ENCODE results near the gene COL9A3.

DNA sequence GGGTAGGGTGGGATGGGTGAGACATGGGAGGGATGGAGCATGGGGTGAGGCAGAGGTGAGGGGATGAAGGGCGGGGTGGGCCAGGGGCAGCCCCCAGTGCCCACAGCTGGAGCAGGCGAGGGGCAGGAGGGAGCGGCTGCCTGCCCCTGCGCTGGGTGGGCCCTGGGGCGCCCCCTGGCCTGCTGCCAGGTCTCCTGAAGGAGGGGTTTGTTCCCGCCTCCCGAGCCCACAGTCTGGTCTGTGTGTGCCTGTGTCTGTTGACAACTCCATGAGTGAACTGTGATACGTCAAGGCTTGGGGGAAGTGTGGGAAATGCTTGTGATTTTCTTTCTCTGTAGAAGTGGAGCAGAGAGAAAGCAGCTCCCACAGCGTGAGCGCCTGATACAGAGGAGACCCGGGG lies 31.5 kb upstream of the COL9A3 start:
- TF ChIP-seq, protein P1, sequence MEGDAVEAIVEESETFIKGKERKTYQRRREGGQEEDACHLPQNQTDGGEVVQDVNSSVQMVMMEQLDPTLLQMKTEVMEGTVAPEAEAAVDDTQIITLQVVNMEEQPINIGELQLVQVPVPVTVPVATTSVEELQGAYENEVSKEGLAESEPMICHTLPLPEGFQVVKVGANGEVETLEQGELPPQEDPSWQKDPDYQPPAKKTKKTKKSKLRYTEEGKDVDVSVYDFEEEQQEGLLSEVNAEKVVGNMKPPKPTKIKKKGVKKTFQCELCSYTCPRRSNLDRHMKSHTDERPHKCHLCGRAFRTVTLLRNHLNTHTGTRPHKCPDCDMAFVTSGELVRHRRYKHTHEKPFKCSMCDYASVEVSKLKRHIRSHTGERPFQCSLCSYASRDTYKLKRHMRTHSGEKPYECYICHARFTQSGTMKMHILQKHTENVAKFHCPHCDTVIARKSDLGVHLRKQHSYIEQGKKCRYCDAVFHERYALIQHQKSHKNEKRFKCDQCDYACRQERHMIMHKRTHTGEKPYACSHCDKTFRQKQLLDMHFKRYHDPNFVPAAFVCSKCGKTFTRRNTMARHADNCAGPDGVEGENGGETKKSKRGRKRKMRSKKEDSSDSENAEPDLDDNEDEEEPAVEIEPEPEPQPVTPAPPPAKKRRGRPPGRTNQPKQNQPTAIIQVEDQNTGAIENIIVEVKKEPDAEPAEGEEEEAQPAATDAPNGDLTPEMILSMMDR (IDR thresholded peaks at IDR 0.05) = no peak
- TF ChIP-seq POLR2A (IDR thresholded peaks at IDR 0.05) = no peak
